IMR-90 (cell line): Measurements from ENCODE around the gene POU2F2. TPM values are rescaled to one million over a fixed set of nuclear protein-coding genes. Genes with fewer than 3 reads are reported as not detected.
A peak's percentile ranks its signal among the peaks of the same experiment; 100 is the strongest.

ENCODE experiments used
- ATAC-seq: fragments of 200-7000 bp; cut with Tn5 transposase; 2 replicates; pipeline ENCODE4 v1.9.1; 2020; ENCODE audit warnings: low read depth, mild to moderate bottlenecking, moderate library complexity
- BruUV-seq: library from RNA; stranded (reverse); fragments of 400-500 nt; replicated peaks from 2 replicates; lab custom pipeline; 2021; lab: Mats Ljungman, UMichigan
- CTCF ChIA-PET: fragments of 300-600 bp; formaldehyde crosslinking; extraction: SDS; loops from one replicate; lab custom pipeline; 2021; ENCODE audit warnings: antibody characterized with exemption; lab: Yijun Ruan, JAX
- POLR2A ChIA-PET: fragments of 300-600 bp; sonication (Branson Sonifier 250); formaldehyde crosslinking; loops from one replicate; lab custom pipeline; 2022; ENCODE audit warnings: antibody characterized with exemption; ENCODE audit not compliant: unreplicated experiment; lab: Charles Lee
- DNase-seq: peaks from one replicate; pipeline ENCODE4 v3.0.0; 2013
- H2AFZ ChIP-seq: replicated peaks from 2 replicates; pipeline ENCODE3; 2013; ENCODE audit warnings: low read length, mild to moderate bottlenecking; ENCODE audit not compliant: poor library complexity
- H2AK5ac ChIP-seq: 2 replicates; pipeline ENCODE4 v1.6.1; 2013; ENCODE audit warnings: low read depth, low read length, inconsistent platforms
- H2AK9ac ChIP-seq: replicated peaks from 2 replicates; pipeline ENCODE3; 2013; ENCODE audit warnings: mild to moderate bottlenecking, low read depth, low read length, moderate library complexity; ENCODE audit not compliant: poor library complexity
- H2BK120ac ChIP-seq: 2 replicates; pipeline ENCODE4 v1.6.1; 2013; ENCODE audit warnings: low read depth, low read length, inconsistent platforms
- H2BK15ac ChIP-seq: 3 replicates; pipeline ENCODE4 v1.6.1; 2013; ENCODE audit warnings: low read depth, low read length, inconsistent platforms
- H2BK20ac ChIP-seq: 2 replicates; pipeline ENCODE4 v1.6.1; 2013; ENCODE audit warnings: low read depth, mild to moderate bottlenecking, inconsistent platforms, low read length, moderate library complexity
- H2BK5ac ChIP-seq: 2 replicates; pipeline ENCODE4 v1.6.1; 2013; ENCODE audit warnings: mild to moderate bottlenecking, low read depth, low read length, inconsistent platforms; ENCODE audit not compliant: poor library complexity, severe bottlenecking
- H3K14ac ChIP-seq: replicated peaks from 2 replicates; pipeline ENCODE4 v1.6.1; 2013; ENCODE audit warnings: low read depth, low read length, inconsistent platforms
- H3K18ac ChIP-seq: 2 replicates; pipeline ENCODE4 v1.6.1; 2013; ENCODE audit warnings: low read depth, low read length, control low read depth
- H3K23ac ChIP-seq: 2 replicates; pipeline ENCODE4 v1.6.1; 2013; ENCODE audit warnings: low read depth, low read length, inconsistent platforms
- H3K27ac ChIP-seq: 2 replicates; pipeline ENCODE4 v1.5.1; 2013; ENCODE audit warnings: mild to moderate bottlenecking, control low read depth, low read length; ENCODE audit not compliant: insufficient read depth
- H3K27me3 ChIP-seq: 2 replicates; pipeline ENCODE4 v1.6.1; 2013; ENCODE audit warnings: low read length; ENCODE audit not compliant: control insufficient read depth, insufficient read depth
- H3K36me3 ChIP-seq: 2 replicates; pipeline ENCODE4 v1.6.1; 2013; ENCODE audit warnings: low read length, mixed read lengths; ENCODE audit not compliant: control insufficient read depth, insufficient read depth
- H3K4ac ChIP-seq: 2 replicates; pipeline ENCODE4 v1.6.1; 2013; ENCODE audit warnings: low read depth, low read length, inconsistent platforms
- H3K4me1 ChIP-seq: 2 replicates; pipeline ENCODE4 v1.6.1; 2013; ENCODE audit warnings: low read length, mixed read lengths; ENCODE audit not compliant: control insufficient read depth, insufficient read depth
- H3K4me2 ChIP-seq: 2 replicates; pipeline ENCODE4 v1.6.1; 2013; ENCODE audit warnings: low read depth, mild to moderate bottlenecking, control low read depth, low read length, moderate library complexity
- H3K4me3 ChIP-seq: 2 replicates; pipeline ENCODE4 v1.5.1; 2013; ENCODE audit warnings: low read depth, mild to moderate bottlenecking, control low read depth, low read length, moderate library complexity; ENCODE audit not compliant: insufficient read depth
- H3K56ac ChIP-seq: 2 replicates; pipeline ENCODE4 v1.6.1; 2013; ENCODE audit warnings: low read length, inconsistent platforms; ENCODE audit not compliant: insufficient read depth; ENCODE audit errors: extremely low read depth
- H3K79me1 ChIP-seq, 2 experiments: 2 replicates each; pipeline ENCODE4 v1.6.1; 2013; ENCODE audit warnings: low read length in 2 of 2, inconsistent platforms in 1 of 2, low read depth in 1 of 2
- H3K9ac ChIP-seq: 2 replicates; pipeline ENCODE4 v1.6.1; 2013; ENCODE audit warnings: low read depth, low read length, control low read depth
- H3K9me1 ChIP-seq: 2 replicates; pipeline ENCODE4 v1.6.1; 2013; ENCODE audit warnings: low read length, inconsistent platforms; ENCODE audit not compliant: insufficient read depth
- H3K9me3 ChIP-seq: 2 replicates; pipeline ENCODE4 v1.6.1; 2013; ENCODE audit warnings: low read length; ENCODE audit not compliant: control insufficient read depth, insufficient read depth
- H4K20me1 ChIP-seq: 2 replicates; pipeline ENCODE4 v1.6.1; 2013; ENCODE audit warnings: low read length, inconsistent platforms; ENCODE audit not compliant: insufficient read depth
- H4K5ac ChIP-seq: 2 replicates; pipeline ENCODE4 v1.6.1; 2013; ENCODE audit warnings: mild to moderate bottlenecking, low read depth, low read length, control low read depth
- H4K8ac ChIP-seq, 2 experiments: 2 replicates each; pipeline ENCODE4 v1.6.1; 2013; ENCODE audit warnings: low read depth in 2 of 2, low read length in 2 of 2, control low read depth in 1 of 2, inconsistent platforms in 1 of 2
- H4K91ac ChIP-seq: 2 replicates; pipeline ENCODE4 v1.6.1; 2013; ENCODE audit warnings: low read depth, low read length, inconsistent platforms; ENCODE audit not compliant: insufficient read depth
- BHLHE40 ChIP-seq: fragments of 150-350 bp; IDR thresholded peaks from 2 replicates; pipeline ENCODE4 v1.6.1; 2016; ENCODE audit warnings: mild to moderate bottlenecking, low read depth, low read length
- CEBPB ChIP-seq: IDR thresholded peaks from 2 replicates; pipeline ENCODE4 v1.6.1; 2012; ENCODE audit warnings: low read depth, low read length, improper control_type of control experiment
- CHD1 ChIP-seq: IDR thresholded peaks from 2 replicates; pipeline ENCODE4 v1.6.1; 2012; ENCODE audit warnings: low read depth, low read length, improper control_type of control experiment
- ELK1 ChIP-seq: fragments of 150-350 bp; IDR thresholded peaks from 2 replicates; pipeline ENCODE4 v1.6.1; 2016; ENCODE audit warnings: low read depth, mild to moderate bottlenecking, low read length, moderate library complexity, borderline replicate concordance
- FOS ChIP-seq: fragments of 150-350 bp; IDR thresholded peaks from 2 replicates; pipeline ENCODE4 v1.6.1; 2016; ENCODE audit warnings: low read depth, low read length
- MAFK ChIP-seq: IDR thresholded peaks from 2 replicates; pipeline ENCODE4 v1.6.1; 2012; ENCODE audit warnings: low read depth, low read length, improper control_type of control experiment
- MAZ ChIP-seq: IDR thresholded peaks from 2 replicates; pipeline ENCODE4 v1.6.1; 2012; ENCODE audit warnings: low read depth, mild to moderate bottlenecking, low read length, improper control_type of control experiment, moderate library complexity, borderline replicate concordance
- MXI1 ChIP-seq: IDR thresholded peaks from 2 replicates; pipeline ENCODE4 v1.6.1; 2012; ENCODE audit warnings: low read depth, mild to moderate bottlenecking, low read length, moderate library complexity, borderline replicate concordance
- NFE2L2 ChIP-seq: fragments of 150-350 bp; IDR thresholded peaks from 2 replicates; pipeline ENCODE4 v1.6.1; 2016; ENCODE audit warnings: low read depth, mild to moderate bottlenecking, low read length
- POLR2A ChIP-seq: IDR thresholded peaks from 2 replicates; pipeline ENCODE4 v1.6.1; 2012; ENCODE audit warnings: mild to moderate bottlenecking, low read depth, low read length
- RAD21 ChIP-seq: IDR thresholded peaks from 2 replicates; pipeline ENCODE4 v1.6.1; 2012; ENCODE audit warnings: low read length, improper control_type of control experiment
- RCOR1 ChIP-seq: IDR thresholded peaks from 2 replicates; pipeline ENCODE4 v1.6.1; 2012; ENCODE audit warnings: mild to moderate bottlenecking, low read length, improper control_type of control experiment; ENCODE audit not compliant: insufficient replicate concordance
- RFX5 ChIP-seq: IDR thresholded peaks from 2 replicates; pipeline ENCODE4 v1.8.0; 2012; ENCODE audit warnings: low read depth, mild to moderate bottlenecking, low read length, moderate library complexity
- SMC3 ChIP-seq: fragments of 150-350 bp; IDR thresholded peaks from 2 replicates; pipeline ENCODE4 v1.6.1; 2016; ENCODE audit warnings: low read depth, mild to moderate bottlenecking, antibody characterized with exemption, low read length, moderate library complexity
- WGBS, 2 experiments: methylation state at CpG; one replicate each; pipeline versions ENCODE4 v1.1.5 to v1.1.7; 2013; ENCODE audit warnings: missing lambda C conversion rate in 2 of 2; ENCODE audit not compliant: insufficient read length in 1 of 2; ENCODE audit errors: extremely low coverage in 2 of 2; 5-methylcytosine and 5-hydroxymethylcytosine counted together
- dilution Hi-C: fragments of 300-500 bp; cut with HindIII; formaldehyde crosslinking; loops from one replicate; pipeline ENCODE4 v1.14.3; 2018; ENCODE audit warnings: low sequenced_read_pairs; ENCODE audit not compliant: unreplicated experiment
- in situ Hi-C: fragments of 300-500 bp; cut with MboI; formaldehyde crosslinking; loops from 3 replicates; pipeline ENCODE4 v1.14.3; 2019; ENCODE audit warnings: low sequenced_read_pairs, inconsistent platforms, mixed read lengths
- intact Hi-C: fragments of 100-400 bp; cut with micrococcal nuclease; formaldehyde crosslinking; loops from 2 replicates; pipeline ENCODE4 v1.10.0; 2022
- polyA plus RNA-seq, 3 experiments: library from polyadenylated mRNA; depleted of rRNA; stranded (reverse); fragments of >200 nt; gene quantifications; 2 replicates each; pipeline ENCODE4 v1.2.3, GENCODE V29; 2012; ENCODE audit warnings: low replicate concordance in 1 of 3
- total RNA-seq: library from RNA; depleted of rRNA; stranded (reverse); fragments of >200 nt; gene quantifications from 2 replicates; pipeline ENCODE4 v1.2.3, GENCODE V29; 2012
- TF ChIP-seq, protein P1 (sequence below): fragments of 150-350 bp; IDR thresholded peaks from 2 replicates; pipeline ENCODE4 v1.6.1; 2017; ENCODE audit warnings: mild to moderate bottlenecking, antibody characterized with exemption, low read length, low read depth
- TF ChIP-seq, protein P2 (sequence below): conservative IDR thresholded peaks from 2 replicates; pipeline ENCODE4 v1.5.1; 2012; ENCODE audit warnings: mild to moderate bottlenecking, low read depth, low read length, improper control_type of control experiment

The POU2F2 gene
- total and polyA plus RNA-seq, 2 of the 4 experiments (the other 2 are of a cell fraction) = 0.54 to 5.0 TPM

- dilution Hi-C loops (no loop called here), intact Hi-C loops (no loop called here), in situ Hi-C loops (no loop called here)
- H3K18ac ChIP-seq = no peak overlapping the region
- H2BK15ac ChIP-seq = no peak overlapping the region
- H3K4ac ChIP-seq = peak overlapping the region; percentile 84
- peak overlapping the region; percentile 96 for H3K14ac ChIP-seq
- no peaks in the 10 kb centered on the region for H3K27me3 ChIP-seq
- H2AFZ ChIP-seq = peak overlapping the region; percentile 86
- peak overlapping the region; percentile 89 for H3K9ac ChIP-seq
- peak overlapping the region in 1 of 2 experiments; percentile 48; a peak in 1 of 4 replicates for H4K8ac ChIP-seq
- peak overlapping the region; percentile 66; the same call in 1 of the 2 replicates for H4K91ac ChIP-seq
- H3K9me3 ChIP-seq = no peaks in the 10 kb centered on the region
- H4K20me1 ChIP-seq = peaks cover 48% of the 10 kb centered on the region
- H2BK20ac ChIP-seq = no peak overlapping the region
- H3K4me3 ChIP-seq = peak overlapping the region; percentile 67
- POLR2A ChIA-PET = no interaction called here
- peaks cover 9% of the 10 kb centered on the region for H3K4me1 ChIP-seq
- no TSS peak for BruUV-seq
- H2BK120ac ChIP-seq = no peak overlapping the region; the same call in 1 of the 2 replicates
- H3K9me1 ChIP-seq = peaks cover 25% of the 10 kb centered on the region
- peaks cover 16 to 63% of the 10 kb centered on the region in 2 experiments for H3K79me1 ChIP-seq
- H3K23ac ChIP-seq = peak overlapping the region; percentile 96
- peaks cover 30% of the 10 kb centered on the region for H3K36me3 ChIP-seq
- no peak overlapping the region for H4K5ac ChIP-seq
- no peak for DNase-seq
- peak overlapping the region; percentile 66; the same call in 1 of the 2 replicates for H3K56ac ChIP-seq
- peak overlapping the region; percentile 86 for H3K4me2 ChIP-seq
- WGBS, 2 experiments = 2% methylated on average over 14 of the region's 33 CpGs; no CpG with 5 or more reads in 1 of the 2 experiments
- TF ChIP-seq MXI1 (no peak), MAZ (no peak), RCOR1 (no peak), SMC3 (no peak), FOS (no peak), ELK1 (no peak), BHLHE40 (no peak), RFX5 (no peak), NFE2L2 (no peak), MAFK (no peak), RAD21 (no peak), CEBPB (no peak), POLR2A (no peak), CHD1 (no peak)
- TF ChIP-seq, protein P1, sequence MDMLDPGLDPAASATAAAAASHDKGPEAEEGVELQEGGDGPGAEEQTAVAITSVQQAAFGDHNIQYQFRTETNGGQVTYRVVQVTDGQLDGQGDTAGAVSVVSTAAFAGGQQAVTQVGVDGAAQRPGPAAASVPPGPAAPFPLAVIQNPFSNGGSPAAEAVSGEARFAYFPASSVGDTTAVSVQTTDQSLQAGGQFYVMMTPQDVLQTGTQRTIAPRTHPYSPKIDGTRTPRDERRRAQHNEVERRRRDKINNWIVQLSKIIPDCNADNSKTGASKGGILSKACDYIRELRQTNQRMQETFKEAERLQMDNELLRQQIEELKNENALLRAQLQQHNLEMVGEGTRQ = no peak
- TF ChIP-seq, protein P2, sequence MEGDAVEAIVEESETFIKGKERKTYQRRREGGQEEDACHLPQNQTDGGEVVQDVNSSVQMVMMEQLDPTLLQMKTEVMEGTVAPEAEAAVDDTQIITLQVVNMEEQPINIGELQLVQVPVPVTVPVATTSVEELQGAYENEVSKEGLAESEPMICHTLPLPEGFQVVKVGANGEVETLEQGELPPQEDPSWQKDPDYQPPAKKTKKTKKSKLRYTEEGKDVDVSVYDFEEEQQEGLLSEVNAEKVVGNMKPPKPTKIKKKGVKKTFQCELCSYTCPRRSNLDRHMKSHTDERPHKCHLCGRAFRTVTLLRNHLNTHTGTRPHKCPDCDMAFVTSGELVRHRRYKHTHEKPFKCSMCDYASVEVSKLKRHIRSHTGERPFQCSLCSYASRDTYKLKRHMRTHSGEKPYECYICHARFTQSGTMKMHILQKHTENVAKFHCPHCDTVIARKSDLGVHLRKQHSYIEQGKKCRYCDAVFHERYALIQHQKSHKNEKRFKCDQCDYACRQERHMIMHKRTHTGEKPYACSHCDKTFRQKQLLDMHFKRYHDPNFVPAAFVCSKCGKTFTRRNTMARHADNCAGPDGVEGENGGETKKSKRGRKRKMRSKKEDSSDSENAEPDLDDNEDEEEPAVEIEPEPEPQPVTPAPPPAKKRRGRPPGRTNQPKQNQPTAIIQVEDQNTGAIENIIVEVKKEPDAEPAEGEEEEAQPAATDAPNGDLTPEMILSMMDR = no peak
- ATAC-seq = no peak
- peak overlapping the region; percentile 51 for H3K27ac ChIP-seq
- CTCF ChIA-PET = interaction anchor here (0.6 kb wide), 1 partner anchor 34 kb away, joined by 7 read pairs; no protein-coding TSS in a partner anchor
- peak overlapping the region; percentile 98 for H2AK9ac ChIP-seq
- peak overlapping the region; percentile 77 for H2BK5ac ChIP-seq
- H2AK5ac ChIP-seq = peak overlapping the region; percentile 65
These were observed 55.8 kb downstream of the POU2F2 start for GRCh38 chr19:42076380-42076944.
